H1 (cell line): ENCODE results near the gene USP10. TPM values are rescaled to one million over a fixed set of nuclear protein-coding genes. Genes with fewer than 3 reads are reported as not detected.

Experiments
- CHD7 ChIP-seq: fragments of 300-600 bp; sonication (generic); IDR thresholded peaks from 2 replicates; pipeline ENCODE4 v1.7.1; 2012; ENCODE audit warnings: low read length, moderate library complexity, mild to moderate bottlenecking, inconsistent platforms; ENCODE audit not compliant: insufficient replicate concordance
- CTCF ChIP-seq, 3 experiments: IDR thresholded peaks; 1 replicate in 2 of 3; 2 replicates in 1 of 3; pipeline versions ENCODE4 v1.5.1 to v1.6.1; 2011; ENCODE audit warnings: low read length in 3 of 3, mild to moderate bottlenecking in 3 of 3, inconsistent platforms in 2 of 3, low read depth in 1 of 3, moderate library complexity in 1 of 3; ENCODE audit not compliant: insufficient read depth in 1 of 3; ENCODE audit errors: control extremely low read depth in 1 of 3
- RBBP5 ChIP-seq: IDR thresholded peaks from 2 replicates; pipeline ENCODE4 v1.7.1; 2012; ENCODE audit warnings: low read depth, mild to moderate bottlenecking, inconsistent platforms, low read length, moderate library complexity, borderline replicate concordance
- RFX5 ChIP-seq: IDR thresholded peaks from 2 replicates; pipeline ENCODE4 v1.6.1; 2011; ENCODE audit warnings: low read depth, low read length, improper control_type of control experiment, borderline replicate concordance
- ZNF274 ChIP-seq: IDR thresholded peaks from 2 replicates; pipeline ENCODE4 v1.7.0; 2012; ENCODE audit warnings: low read length, borderline replicate concordance; ENCODE audit errors: extremely low read depth
- polyA plus RNA-seq, 7 experiments: library from polyadenylated mRNA; depleted of rRNA in 3 of 7; stranded (reverse) in 5 of 7; unstranded in 2 of 7; fragments of >200 nt in 5 of 7; fragments of 200-250 nt in 2 of 7; gene quantifications; 1 replicate in 5 of 7; 2 replicates in 1 of 7; 4 replicates in 1 of 7; pipeline versions ENCODE4 v1.2.1 to v1.2.3, GENCODE V29; 2011 to 2013; ENCODE audit warnings: missing spikeins in 2 of 7, mixed read lengths in 2 of 7
- total RNA-seq: library from RNA; stranded (reverse); fragmentation: NEBNext Ultra II Directional; extraction: Animal tissue kit (Norgen Biotek cat#: 25700); gene quantifications from 2 replicates; pipeline ENCODE4 v1.2.1, GENCODE V29; 2021

The USP10 gene
- total and polyA plus RNA-seq, 2 of the 8 experiments (the other 6 are each of a cell fraction or from before 2014, with no cell fraction given), result 171 to 195 TPM

- TF ChIP-seq CHD7 (no peak), CTCF (IDR thresholded peaks at IDR 0.05; ENCODE audit: control extremely low read depth in 1 of 3, insufficient read depth in 1 of 3, low read depth in 1 of 3, low read length in 3 of 3) (no peak), ZNF274 (no peak), RFX5 (no peak), RBBP5 (no peak)
Observed at GRCh38 chr16:84820305-84820684, 120.5 kb downstream of the USP10 start (continued).
